Measurements from ENCODE around the gene PDZD7.

- TF ChIP-seq POLR2AphosphoS5 (IDR thresholded peaks at IDR 0.05) (no peak), CTCF (IDR thresholded peaks at IDR 0.05) (no peak)
These were observed 45.6 kb downstream of the PDZD7 start for GRCh38 chr10:100985336-100985735.

Measured in stomach (tissue), 4 donors.